BLaER1 treated with 17β-estradiol and CSF1 and Interleukin-3, amounts not matched to agents 10 nM and 100 nM (cell line): ENCODE measurements around the gene EDA.

Source experiments
- H3K27ac ChIP-seq, 11 experiments: shearing (Covaris generic); formaldehyde crosslinking; 2 replicates each; pipeline ENCODE4 v1.8.1; 2022
- H3K27me3 ChIP-seq, 11 experiments: shearing (Covaris generic); formaldehyde crosslinking; 2 replicates each; pipeline ENCODE4 v1.8.1; 2022
- H3K36me3 ChIP-seq, 11 experiments: shearing (Covaris generic); formaldehyde crosslinking; 2 replicates each; pipeline ENCODE4 v1.8.1; 2022
- H3K4me1 ChIP-seq, 10 experiments: shearing (Covaris generic); formaldehyde crosslinking; 2 replicates each; pipeline ENCODE4 v1.8.1; 2022
- H3K4me2 ChIP-seq, 11 experiments: shearing (Covaris generic); formaldehyde crosslinking; 2 replicates each; pipeline ENCODE4 v1.8.1; 2022
- H3K4me3 ChIP-seq, 10 experiments: shearing (Covaris generic); formaldehyde crosslinking; 2 replicates each; pipeline ENCODE4 v1.8.1; 2022
- H3K9ac ChIP-seq, 11 experiments: shearing (Covaris generic); formaldehyde crosslinking; 2 replicates each; pipeline ENCODE4 v1.8.1; 2022
- H3K9me3 ChIP-seq, 11 experiments: shearing (Covaris generic); formaldehyde crosslinking; replicated peaks in 1 of 11; 2 replicates each; pipeline ENCODE4 v1.8.1; 2022
- H4K20me1 ChIP-seq, 11 experiments: shearing (Covaris generic); formaldehyde crosslinking; 2 replicates each; pipeline ENCODE4 v1.8.1; 2022
- Cebpa-rat ChIP-seq, 11 experiments: shearing (Covaris generic); IDR thresholded peaks; 2 replicates each; pipeline ENCODE4 v1.8.1; 2022

Gene EDA

GRCh38 chrX:69615779-69616456 lies at the start of gene EDA:
Gene EDA (plus strand): TSS chrX:69616113.
- Histone ChIP-seq H3K4me1 (peaks cover 9 to 24% (median 14%) of the 10 kb centered on the region in 10 experiments; a peak in 16 of 20 replicates), H3K4me2 (peak within 1 kb of the TSS; percentile 81 to 90 (median 87)), H3K27ac (no peak within 1 kb of the TSS), H3K27me3 (peaks cover 49 to 93% (median 86%) of the 10 kb centered on the region in 11 experiments), H3K9ac (peak within 1 kb of the TSS in 10 of 11 experiments; percentile 10 to 68 (median 42); a peak in 12 of 22 replicates), H4K20me1 (peaks cover 0 to 7% (median 0%) of the 10 kb centered on the region in 11 experiments; a peak in 2 of 22 replicates), H3K9me3 (no peaks in the 10 kb centered on the region), H3K36me3 (no peaks in the 10 kb centered on the region), H3K4me3 (peak within 1 kb of the TSS; percentile 55 to 70 (median 62))
- TF ChIP-seq Cebpa-rat (IDR thresholded peaks at IDR 0.05) = no peak

- Histone ChIP-seq H3K36me3 (no peaks in the 10 kb centered on the region), H3K27me3 (peaks cover 23 to 92% (median 80%) of the 10 kb centered on the region in 11 experiments), H3K9ac (no peak overlapping the region), H3K27ac (no peak overlapping the region), H3K9me3 (no peaks in the 10 kb centered on the region; a peak in 1 of 22 replicates), H3K4me3 (no peak overlapping the region), H4K20me1 (no peaks in the 10 kb centered on the region; a peak in 1 of 22 replicates), H3K4me2 (no peak overlapping the region), H3K4me1 (no peaks in the 10 kb centered on the region)
- TF ChIP-seq Cebpa-rat (IDR thresholded peaks at IDR 0.05) = no peak
Measured at GRCh38 chrX:69568828-69569227, 47.1 kb upstream of the EDA start.

GRCh38 chrX:69597399-69597798 lies 18.5 kb upstream of the EDA start:
- H3K27me3 ChIP-seq = peaks cover 76 to 100% (median 89%) of the 10 kb centered on the region in 11 experiments
- H3K9me3 ChIP-seq = no peaks in the 10 kb centered on the region
- H3K27ac ChIP-seq = no peak overlapping the region
- no peaks in the 10 kb centered on the region for H3K4me1 ChIP-seq
- no peaks in the 10 kb centered on the region for H4K20me1 ChIP-seq
- H3K36me3 ChIP-seq = no peaks in the 10 kb centered on the region
- H3K4me3 ChIP-seq = no peak overlapping the region
- H3K4me2 ChIP-seq = no peak overlapping the region
- TF ChIP-seq Cebpa-rat (IDR thresholded peaks at IDR 0.05) = no peak
- no peak overlapping the region for H3K9ac ChIP-seq

- Histone ChIP-seq H3K4me1 (no peaks in the 10 kb centered on the region), H3K4me2 (no peak overlapping the region), H3K9ac (no peak overlapping the region), H3K27ac (no peak overlapping the region), H3K27me3 (peaks cover 78 to 100% (median 89%) of the 10 kb centered on the region in 11 experiments), H3K4me3 (no peak overlapping the region), H3K9me3 (no peaks in the 10 kb centered on the region), H3K36me3 (no peaks in the 10 kb centered on the region), H4K20me1 (no peaks in the 10 kb centered on the region)
- no peak for TF ChIP-seq Cebpa-rat (IDR thresholded peaks at IDR 0.05)
Measured at GRCh38 chrX:69600182-69600581, 15.7 kb upstream of the EDA start.

GRCh38 chrX:69603566-69604194 lies 12.2 kb upstream of the EDA start:
- no peak for TF ChIP-seq Cebpa-rat (IDR thresholded peaks at IDR 0.05)
- Histone ChIP-seq H3K4me2 (no peak overlapping the region), H3K9ac (no peak overlapping the region), H4K20me1 (no peaks in the 10 kb centered on the region), H3K27me3 (peaks cover 76 to 98% (median 93%) of the 10 kb centered on the region in 11 experiments), H3K27ac (no peak overlapping the region), H3K9me3 (no peaks in the 10 kb centered on the region), H3K4me1 (peaks cover 0 to 2% (median 0%) of the 10 kb centered on the region in 10 experiments; a peak in 1 of 20 replicates), H3K4me3 (no peak overlapping the region), H3K36me3 (no peaks in the 10 kb centered on the region)

GRCh38 chrX:69605521-69605920 lies 10.4 kb upstream of the EDA start:
- H4K20me1 ChIP-seq = no peaks in the 10 kb centered on the region; a peak in 1 of 22 replicates
- no peaks in the 10 kb centered on the region for H3K36me3 ChIP-seq
- H3K4me2 ChIP-seq = no peak overlapping the region
- peaks cover 72 to 98% (median 94%) of the 10 kb centered on the region in 11 experiments for H3K27me3 ChIP-seq
- no peaks in the 10 kb centered on the region for H3K9me3 ChIP-seq
- H3K4me1 ChIP-seq = peaks cover 0 to 4% (median 0%) of the 10 kb centered on the region in 10 experiments; a peak in 1 of 20 replicates
- no peak overlapping the region for H3K9ac ChIP-seq
- no peak for TF ChIP-seq Cebpa-rat (IDR thresholded peaks at IDR 0.05)
- no peak overlapping the region for H3K27ac ChIP-seq
- H3K4me3 ChIP-seq = no peak overlapping the region

GRCh38 chrX:69607616-69608015 lies 8.3 kb upstream of the EDA start:
- Histone ChIP-seq H3K27me3 (peaks cover 68 to 98% (median 93%) of the 10 kb centered on the region in 11 experiments), H3K4me1 (peaks cover 0 to 4% (median 0%) of the 10 kb centered on the region in 10 experiments; a peak in 1 of 20 replicates), H3K36me3 (no peaks in the 10 kb centered on the region), H3K4me2 (no peak overlapping the region), H4K20me1 (no peaks in the 10 kb centered on the region; a peak in 1 of 22 replicates), H3K9me3 (no peaks in the 10 kb centered on the region), H3K9ac (no peak overlapping the region), H3K27ac (no peak overlapping the region), H3K4me3 (no peak overlapping the region)
- TF ChIP-seq Cebpa-rat (IDR thresholded peaks at IDR 0.05) = no peak

- Histone ChIP-seq H3K9ac (no peak overlapping the region), H3K36me3 (no peaks in the 10 kb centered on the region), H3K27ac (no peak overlapping the region), H3K27me3 (peaks cover 67 to 95% (median 88%) of the 10 kb centered on the region in 11 experiments), H3K9me3 (no peaks in the 10 kb centered on the region), H3K4me3 (no peak overlapping the region), H3K4me2 (no peak overlapping the region), H3K4me1 (peaks cover 4 to 16% (median 10%) of the 10 kb centered on the region in 10 experiments; a peak in 13 of 20 replicates), H4K20me1 (peaks cover 0 to 7% (median 0%) of the 10 kb centered on the region in 11 experiments; a peak in 3 of 22 replicates)
- TF ChIP-seq Cebpa-rat (IDR thresholded peaks at IDR 0.05) = no peak
Measured at GRCh38 chrX:69613946-69614345, 2.0 kb upstream of the EDA start.

- Histone ChIP-seq H3K9ac (no peak overlapping the region), H3K4me1 (peaks cover 9 to 24% (median 14%) of the 10 kb centered on the region in 10 experiments; a peak in 16 of 20 replicates), H4K20me1 (peaks cover 0 to 7% (median 0%) of the 10 kb centered on the region in 11 experiments; a peak in 3 of 22 replicates), H3K4me2 (peak overlapping the region; percentile 62 to 89 (median 74); a peak in 15 of 22 replicates), H3K27ac (no peak overlapping the region), H3K36me3 (no peaks in the 10 kb centered on the region), H3K27me3 (peaks cover 60 to 95% (median 87%) of the 10 kb centered on the region in 11 experiments), H3K4me3 (peak overlapping the region in 1 of 10 experiments; percentile 64; a peak in 1 of 20 replicates), H3K9me3 (no peaks in the 10 kb centered on the region)
- TF ChIP-seq Cebpa-rat (IDR thresholded peaks at IDR 0.05) = no peak
Measured at GRCh38 chrX:69614886-69615285, 1.0 kb upstream of the EDA start.
